OCI-LY3 (cell line): Measurements from ENCODE around the gene ZCCHC3.

ENCODE experiments used
- CTCF ChIP-seq: fragments of 200-600, 300-600 bp; sonication (generic); IDR thresholded peaks from 2 replicates; pipeline ENCODE4 v1.5.1; 2014; ENCODE audit warnings: antibody characterized with exemption, low read length, low read depth
- EZH2phosphoT487 ChIP-seq: fragments of 200-600 bp; shearing (Covaris generic); IDR thresholded peaks from 2 replicates; pipeline ENCODE4 v1.6.1; 2018; ENCODE audit warnings: antibody characterized with exemption, mixed run types, low read depth

GRCh38 chr20:328975-329695 lies 31.8 kb downstream of the ZCCHC3 start:
- TF ChIP-seq CTCF (no peak), EZH2phosphoT487 (no peak)
